SK-N-MC (cell line): ENCODE data around the gene WNT8A.

Experiments
- DNase-seq: peaks from one replicate; pipeline ENCODE4 v3.0.0-alpha.2; 2011; ENCODE audit warnings: low read depth, low spot score
- H3K27ac ChIP-seq: fragments of 200-600 bp; sonication (generic); 2 replicates; pipeline ENCODE4 v1.5.1; 2016; ENCODE audit warnings: mixed run types
- H3K36me3 ChIP-seq: fragments of 200-600 bp; sonication (generic); 2 replicates; pipeline ENCODE4 v1.6.1; 2017; ENCODE audit warnings: antibody characterized with exemption, low read length, mixed read lengths; ENCODE audit not compliant: insufficient read depth
- H3K4me3 ChIP-seq: fragments of 200-600 bp; sonication (generic); 2 replicates; pipeline ENCODE4 v1.5.1; 2016
- H3K9ac ChIP-seq: fragments of 200-600 bp; sonication (generic); 2 replicates; pipeline ENCODE4 v1.8.0; 2017; ENCODE audit warnings: mixed run types, mixed read lengths; ENCODE audit not compliant: insufficient read length
- H3K9me3 ChIP-seq: fragments of 200-600 bp; sonication (generic); 2 replicates; pipeline ENCODE4 v1.6.1; 2017; ENCODE audit warnings: low read depth, mild to moderate bottlenecking, antibody characterized with exemption, low read length, moderate library complexity, mixed read lengths
- EZH2 ChIP-seq: fragments of 200-600 bp; sonication (generic); IDR thresholded peaks from one replicate; pipeline ENCODE4 v1.6.1; 2017; ENCODE audit warnings: antibody characterized with exemption
- FOXP2 ChIP-seq: optimal IDR thresholded peaks from 2 replicates; pipeline ENCODE3; 2011; ENCODE audit warnings: mild to moderate bottlenecking, moderate library complexity; ENCODE audit not compliant: insufficient read depth; ENCODE audit errors: extremely low read length, control extremely low read depth
- POLR2AphosphoS5 ChIP-seq: IDR thresholded peaks from 2 replicates; pipeline ENCODE4 v1.6.1; 2012; ENCODE audit warnings: mild to moderate bottlenecking, low read depth, low read length, borderline replicate concordance

The WNT8A gene

GRCh38 chr5:138115254-138115653 is 31.4 kb downstream of the WNT8A start:
- Histone ChIP-seq H3K36me3 (no peaks in the 10 kb centered on the region), H3K27ac (no peak overlapping the region), H3K9me3 (no peaks in the 10 kb centered on the region), H3K4me3 (no peak overlapping the region), H3K9ac (no peak overlapping the region)
- DNase-seq = no peak
- no peak for TF ChIP-seq EZH2
- TF ChIP-seq POLR2AphosphoS5 = no peak
- TF ChIP-seq FOXP2 = no peak

GRCh38 chr5:138128334-138128733 is 44.5 kb downstream of the WNT8A start:
- Histone ChIP-seq H3K27ac (no peak overlapping the region), H3K36me3 (no peaks in the 10 kb centered on the region), H3K9ac (no peak overlapping the region), H3K4me3 (no peak overlapping the region), H3K9me3 (no peaks in the 10 kb centered on the region)
- no peak for TF ChIP-seq POLR2AphosphoS5
- no peak for DNase-seq

- TF ChIP-seq POLR2AphosphoS5 (no peak), EZH2 (no peak), FOXP2 (no peak)
- no peak overlapping the region for H3K4me3 ChIP-seq
- H3K9ac ChIP-seq = no peak overlapping the region
- no peaks in the 10 kb centered on the region for H3K9me3 ChIP-seq
- DNase-seq = no peak
- no peaks in the 10 kb centered on the region for H3K36me3 ChIP-seq
- H3K27ac ChIP-seq = no peak overlapping the region
Measured at GRCh38 chr5:138129347-138129746, 45.5 kb downstream of the WNT8A start.

- no peaks in the 10 kb centered on the region for H3K9me3 ChIP-seq
- no peaks in the 10 kb centered on the region for H3K36me3 ChIP-seq
- no peak overlapping the region for H3K27ac ChIP-seq
- H3K9ac ChIP-seq = no peak overlapping the region
- TF ChIP-seq EZH2 = no peak
- TF ChIP-seq POLR2AphosphoS5 = no peak
- no peak for TF ChIP-seq FOXP2
- H3K4me3 ChIP-seq = no peak overlapping the region
- no peak for DNase-seq
Measured at GRCh38 chr5:138132543-138132942, 48.7 kb downstream of the WNT8A start.

GRCh38 chr5:138138949-138139780 is 55.3 kb downstream of the WNT8A start, which contains the start of gene NME5:
Gene NME5 (minus strand): TSS chr5:138139428. CDS start chr5:138138780, 648 bp downstream.
- TF ChIP-seq EZH2 (no peak), POLR2AphosphoS5 (no peak), FOXP2 (no peak)
- H3K27ac ChIP-seq = no peak within 1 kb of the TSS
- no peak for DNase-seq
- H3K36me3 ChIP-seq = no peaks in the 10 kb centered on the region
- no peak within 1 kb of the TSS for H3K9ac ChIP-seq
- H3K4me3 ChIP-seq = no peak within 1 kb of the TSS
- no peaks in the 10 kb centered on the region for H3K9me3 ChIP-seq

- H3K36me3 ChIP-seq = no peaks in the 10 kb centered on the region
- H3K9me3 ChIP-seq = no peaks in the 10 kb centered on the region
- no peak overlapping the region for H3K4me3 ChIP-seq
- no peak overlapping the region for H3K27ac ChIP-seq
- H3K9ac ChIP-seq = no peak overlapping the region
- no peak for TF ChIP-seq EZH2
- no peak for TF ChIP-seq FOXP2
- TF ChIP-seq POLR2AphosphoS5 = no peak
- DNase-seq = no peak
Measured at GRCh38 chr5:138139781-138140090, 55.9 kb downstream of the WNT8A start.

- H3K9me3 ChIP-seq = no peaks in the 10 kb centered on the region
- H3K4me3 ChIP-seq = no peak overlapping the region
- no peak for DNase-seq
- no peak overlapping the region for H3K9ac ChIP-seq
- no peak overlapping the region for H3K27ac ChIP-seq
- H3K36me3 ChIP-seq = no peaks in the 10 kb centered on the region
- TF ChIP-seq POLR2AphosphoS5 (no peak), FOXP2 (no peak), EZH2 (no peak)
Measured at GRCh38 chr5:138140268-138140667, 56.4 kb downstream of the WNT8A start.
